Right atrium auricular region (tissue), 2 donors: Measurements from ENCODE around the gene OR52M1. TPM values are rescaled to one million over a fixed set of nuclear protein-coding genes. Genes with fewer than 3 reads are reported as not detected.

Experiments used
- DNase-seq: peaks from one replicate; pipeline ENCODE4 v3.0.0-alpha.2; 2019; ENCODE audit warnings: low spot score
- H3K27ac ChIP-seq, 2 donors: fragments of 200-600 bp; sonication (generic); 1 replicate in 1 of 2; 2 replicates in 1 of 2; pipeline ENCODE4 v1.5.1; 2016 to 2019
- H3K27me3 ChIP-seq, 2 donors: fragments of 200-600 bp; sonication (generic); one replicate each; pipeline versions ENCODE4 v1.5.1 to v1.6.0; 2017 to 2019
- H3K36me3 ChIP-seq: fragments of 200-600 bp; sonication (generic); one replicate; pipeline ENCODE4 v1.5.1; 2016
- H3K4me1 ChIP-seq, 2 donors: fragments of 200-600 bp; sonication (generic); one replicate each; pipeline versions ENCODE4 v1.5.1 to v1.6.0; 2017 to 2019
- H3K4me3 ChIP-seq, 2 donors: fragments of 200-600 bp; sonication (generic); 1 replicate in 1 of 2; 2 replicates in 1 of 2; pipeline ENCODE4 v1.5.1; 2017 to 2019; ENCODE audit warnings: mild to moderate bottlenecking in 1 of 2, moderate library complexity in 1 of 2
- H3K9me3 ChIP-seq, 2 donors: fragments of 200-600 bp; sonication (generic); one replicate each; pipeline ENCODE4 v1.5.1; 2019
- total RNA-seq, 2 donors: library from RNA; depleted of rRNA; stranded (reverse); fragments of >200 nt; gene quantifications; one replicate each; pipeline ENCODE4 v1.1.0, GENCODE V29; 2016
- TF ChIP-seq, protein P1 (sequence below), 2 donors: fragments of 200-600 bp; sonication (generic); IDR thresholded peaks; one replicate each; pipeline ENCODE4 v1.5.1; 2019; ENCODE audit warnings: antibody characterized with exemption in 2 of 2

OR52M1 gene
- total RNA-seq, 2 donors from 2014 or later: not detected

DNA sequence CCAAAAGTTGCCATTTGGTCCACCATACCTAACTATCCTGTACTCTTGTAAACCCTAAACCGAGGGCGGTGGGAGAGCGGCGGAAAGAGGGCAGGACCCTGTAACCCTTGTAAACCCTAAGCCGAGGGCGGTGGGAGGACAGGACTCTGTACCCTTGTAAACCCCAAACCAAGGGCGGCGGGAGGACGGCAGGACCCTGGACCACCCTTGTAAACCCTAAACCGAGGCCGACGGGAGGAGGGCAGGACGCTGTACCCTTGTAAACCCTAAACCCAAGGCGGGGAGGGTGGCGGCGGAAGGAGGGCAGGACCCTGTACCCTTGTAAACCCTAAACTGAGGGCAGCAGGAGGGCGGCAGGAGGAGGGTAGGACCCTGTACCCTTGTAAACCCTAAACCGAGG, 24.1 kb downstream of the OR52M1 start:
- H3K4me3 ChIP-seq: no peak overlapping the region
- no peak for DNase-seq
- peaks cover 0 to 6% of the 10 kb centered on the region in 2 donors for H3K9me3 ChIP-seq
- no peaks in the 10 kb centered on the region for H3K4me1 ChIP-seq
- H3K36me3 ChIP-seq: no peaks in the 10 kb centered on the region
- TF ChIP-seq, protein P1, sequence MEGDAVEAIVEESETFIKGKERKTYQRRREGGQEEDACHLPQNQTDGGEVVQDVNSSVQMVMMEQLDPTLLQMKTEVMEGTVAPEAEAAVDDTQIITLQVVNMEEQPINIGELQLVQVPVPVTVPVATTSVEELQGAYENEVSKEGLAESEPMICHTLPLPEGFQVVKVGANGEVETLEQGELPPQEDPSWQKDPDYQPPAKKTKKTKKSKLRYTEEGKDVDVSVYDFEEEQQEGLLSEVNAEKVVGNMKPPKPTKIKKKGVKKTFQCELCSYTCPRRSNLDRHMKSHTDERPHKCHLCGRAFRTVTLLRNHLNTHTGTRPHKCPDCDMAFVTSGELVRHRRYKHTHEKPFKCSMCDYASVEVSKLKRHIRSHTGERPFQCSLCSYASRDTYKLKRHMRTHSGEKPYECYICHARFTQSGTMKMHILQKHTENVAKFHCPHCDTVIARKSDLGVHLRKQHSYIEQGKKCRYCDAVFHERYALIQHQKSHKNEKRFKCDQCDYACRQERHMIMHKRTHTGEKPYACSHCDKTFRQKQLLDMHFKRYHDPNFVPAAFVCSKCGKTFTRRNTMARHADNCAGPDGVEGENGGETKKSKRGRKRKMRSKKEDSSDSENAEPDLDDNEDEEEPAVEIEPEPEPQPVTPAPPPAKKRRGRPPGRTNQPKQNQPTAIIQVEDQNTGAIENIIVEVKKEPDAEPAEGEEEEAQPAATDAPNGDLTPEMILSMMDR (IDR thresholded peaks at IDR 0.05): no peak
- no peaks in the 10 kb centered on the region for H3K27me3 ChIP-seq
- H3K27ac ChIP-seq: no peak overlapping the region

DNA sequence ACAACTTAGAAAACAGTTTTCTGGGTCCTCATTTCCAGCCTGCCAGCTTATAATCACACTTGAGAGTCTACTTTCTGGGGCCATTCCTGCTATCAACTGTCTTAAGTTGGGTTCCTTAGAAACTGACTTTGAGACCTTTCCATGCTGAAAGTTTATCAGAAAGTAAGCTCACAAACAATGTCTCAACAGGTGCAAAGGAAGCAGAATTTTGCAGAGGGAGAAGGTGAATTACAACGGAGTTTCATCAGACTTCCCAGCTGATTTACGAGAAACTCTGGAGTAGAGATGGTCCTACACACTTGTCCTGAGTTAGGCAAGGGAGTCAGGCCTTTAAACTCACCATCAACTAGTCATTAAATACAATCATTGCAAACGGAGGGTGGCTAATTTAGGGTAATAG, 31.9 kb downstream of the OR52M1 start:
- no peak for DNase-seq
- TF ChIP-seq, protein P1 (IDR thresholded peaks at IDR 0.05): no peak

GRCh38 chr11:4577761-4578160, 32.8 kb downstream of the OR52M1 start:
- no peaks in the 10 kb centered on the region for H3K36me3 ChIP-seq
- H3K4me3 ChIP-seq: no peak overlapping the region
- H3K27me3 ChIP-seq: no peaks in the 10 kb centered on the region
- no peak for DNase-seq
- TF ChIP-seq, protein P1 (IDR thresholded peaks at IDR 0.05): no peak
- H3K27ac ChIP-seq: no peak overlapping the region
- H3K4me1 ChIP-seq: no peaks in the 10 kb centered on the region
- H3K9me3 ChIP-seq: no peaks in the 10 kb centered on the region

More for the DNA sequence above, 31.9 kb downstream of the OR52M1 start:
- Histone ChIP-seq H3K4me3 (no peak overlapping the region), H3K36me3 (no peaks in the 10 kb centered on the region), H3K27ac (no peak overlapping the region), H3K27me3 (no peaks in the 10 kb centered on the region), H3K4me1 (no peaks in the 10 kb centered on the region), H3K9me3 (no peaks in the 10 kb centered on the region)

GRCh38 chr11:4578624-4579023, 33.6 kb downstream of the OR52M1 start:
- Histone ChIP-seq H3K27ac (no peak overlapping the region), H3K9me3 (no peaks in the 10 kb centered on the region), H3K4me1 (no peaks in the 10 kb centered on the region), H3K36me3 (no peaks in the 10 kb centered on the region), H3K27me3 (no peaks in the 10 kb centered on the region), H3K4me3 (no peak overlapping the region)
- no peak for DNase-seq
- TF ChIP-seq, protein P1 (IDR thresholded peaks at IDR 0.05): no peak

DNA sequence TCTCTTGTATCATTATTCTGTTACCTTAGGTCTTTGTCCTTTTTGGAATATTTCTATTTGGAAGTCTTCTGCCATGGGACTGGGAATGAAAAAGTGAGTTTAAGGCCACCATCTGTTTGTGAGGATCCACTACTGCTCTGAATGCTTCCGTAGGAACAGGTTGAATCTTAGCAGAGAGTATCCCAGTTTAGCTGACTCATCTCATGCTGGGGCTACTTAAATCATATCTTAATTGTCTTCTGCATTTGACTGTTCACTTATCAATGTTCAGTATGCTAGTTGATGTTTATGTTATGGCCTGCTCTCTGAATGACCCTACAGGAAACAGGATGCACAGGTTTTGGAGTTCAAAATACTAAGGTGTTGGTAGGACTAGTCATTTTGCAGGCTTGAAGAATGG, 35.1 kb downstream of the OR52M1 start:
- Histone ChIP-seq H3K27me3 (no peaks in the 10 kb centered on the region), H3K27ac (no peak overlapping the region), H3K4me3 (no peak overlapping the region), H3K4me1 (no peaks in the 10 kb centered on the region), H3K9me3 (no peaks in the 10 kb centered on the region), H3K36me3 (no peaks in the 10 kb centered on the region)
- TF ChIP-seq, protein P1 (IDR thresholded peaks at IDR 0.05): no peak
- no peak for DNase-seq

DNA sequence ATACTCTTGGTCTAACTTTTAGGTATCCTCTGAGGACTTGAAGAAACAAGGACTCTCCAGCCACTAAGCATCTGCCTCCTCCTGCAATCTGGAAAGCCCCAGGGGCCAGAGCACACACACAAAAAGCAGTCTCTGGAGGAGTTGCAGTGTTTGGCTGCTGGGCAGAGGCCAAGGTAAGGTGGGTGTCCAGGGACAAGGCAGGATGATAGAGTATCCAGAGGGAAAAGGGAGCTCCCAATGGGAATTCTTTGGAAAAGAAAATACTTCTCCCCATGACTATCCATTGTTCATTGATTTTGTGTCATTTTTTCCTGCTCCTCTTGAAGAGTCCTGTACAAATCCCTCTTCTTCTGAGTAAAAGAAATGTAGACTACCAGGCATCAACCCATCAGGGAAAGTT, 36.5 kb downstream of the OR52M1 start, which contains the start of gene OR52I2:
OR52I2 (plus strand) TSS at position 301 of the 400 bp plus-strand sequence.
- TF ChIP-seq, protein P1 (IDR thresholded peaks at IDR 0.05): no peak
- Histone ChIP-seq H3K36me3 (no peaks in the 10 kb centered on the region), H3K4me1 (no peaks in the 10 kb centered on the region), H3K9me3 (no peaks in the 10 kb centered on the region), H3K27me3 (no peaks in the 10 kb centered on the region), H3K4me3 (no peak within 1 kb of the TSS), H3K27ac (no peak within 1 kb of the TSS)
- no peak for DNase-seq
